K562 (cell line): ENCODE measurements around the gene OR52A5. TPM values are rescaled to one million over a fixed set of nuclear protein-coding genes. Genes with fewer than 3 reads are reported as not detected.

Source experiments
- C11orf30 ChIP-seq: fragments of 450-650 bp; IDR thresholded peaks from 2 replicates; pipeline ENCODE4 v1.6.1; 2016; ENCODE audit warnings: low read depth, mild to moderate bottlenecking
- HOXB6 ChIP-seq: fragments of 250-450 bp; sonication (Bioruptor Pico); IDR thresholded peaks from 2 replicates; pipeline ENCODE4 v1.5.1; 2022; ENCODE audit warnings: mild to moderate bottlenecking, borderline replicate concordance
- HSF4 ChIP-seq: fragments of 250-450 bp; sonication (Bioruptor Pico); IDR thresholded peaks from 2 replicates; pipeline ENCODE4 v2.1.2; 2022; ENCODE audit warnings: mild to moderate bottlenecking, moderate library complexity, borderline replicate concordance
- KLF6 ChIP-seq: fragments of 250-450 bp; sonication (Bioruptor Pico); IDR thresholded peaks from 2 replicates; pipeline ENCODE4 v1.4.0; 2020; ENCODE audit warnings: mild to moderate bottlenecking, moderate library complexity, borderline replicate concordance
- MTF1 ChIP-seq: fragments of 250-450 bp; sonication (Bioruptor Pico); IDR thresholded peaks from 2 replicates; pipeline ENCODE4 v1.9.0; 2021; ENCODE audit warnings: moderate library complexity, mild to moderate bottlenecking, inconsistent platforms, borderline replicate concordance
- POLR3A ChIP-seq: IDR thresholded peaks from 2 replicates; pipeline ENCODE4 v1.6.1; 2011; ENCODE audit warnings: borderline replicate concordance, mild to moderate bottlenecking, moderate library complexity; ENCODE audit not compliant: insufficient read length, insufficient read depth; ENCODE audit errors: extremely low read depth
- SMARCE1 ChIP-seq: fragments of 450-650 bp; IDR thresholded peaks from 2 replicates; pipeline ENCODE4 v1.7.1; 2016; ENCODE audit warnings: mild to moderate bottlenecking
- STAT5A ChIP-seq: IDR thresholded peaks from 2 replicates; pipeline ENCODE4 v1.6.1; 2012; ENCODE audit warnings: low read length, inconsistent platforms, borderline replicate concordance
- polyA plus RNA-seq, 8 experiments: library from polyadenylated mRNA; depleted of rRNA in 4 of 8; stranded (reverse) in 5 of 8; unstranded in 3 of 8; fragments of >200 nt; fragmentation: Nextera tagmentation in 2 of 8; fragmentation: Illumina TruSeq in 1 of 8; extraction: Ambion mirVana in 2 of 8; extraction: Trizol in 1 of 8; gene quantifications; 2 replicates each; pipeline versions ENCODE4 v1.2.1 to v1.2.3, GENCODE V29; 2011 to 2014; ENCODE audit warnings: inconsistent platforms in 1 of 8, missing spikeins in 1 of 8
- total RNA-seq, 7 experiments: library from RNA; depleted of rRNA in 6 of 7; stranded (reverse); fragments of >200 nt in 6 of 7; fragmentation: Illumina TruSeq in 2 of 7; extraction: Trizol in 2 of 7; gene quantifications; 2 replicates each; pipeline versions ENCODE4 v1.2.1 to v1.2.3, GENCODE V29; 2011 to 2021; ENCODE audit warnings: low replicate concordance in 1 of 7
- TF ChIP-seq, protein P1 (sequence below): fragments of 450-650 bp; formaldehyde crosslinking; IDR thresholded peaks from 2 replicates; pipeline ENCODE4 v1.4.0; 2020; ENCODE audit warnings: mild to moderate bottlenecking
- TF ChIP-seq, protein P2 (sequence below): fragments of 200-400 bp; formaldehyde crosslinking; IDR thresholded peaks from 2 replicates; pipeline ENCODE4 v1.6.1; 2017; ENCODE audit warnings: mild to moderate bottlenecking, low read depth, low read length, moderate library complexity
- TF ChIP-seq, protein P3 (sequence below): fragments of 200-800 bp; sonication (Bioruptor generic); IDR thresholded peaks from 2 replicates; pipeline ENCODE4 v1.6.1; 2016; ENCODE audit warnings: missing genetic modification characterization, missing compliant biosample characterization
- TF ChIP-seq, protein P4 (sequence below): fragments of 250-450 bp; sonication (Bioruptor Pico); IDR thresholded peaks from 2 replicates; pipeline ENCODE4 v1.4.0; 2020; ENCODE audit warnings: mild to moderate bottlenecking, moderate library complexity, borderline replicate concordance
- TF ChIP-seq, protein P5 (sequence below): fragments of 250-450 bp; sonication (Bioruptor Pico); IDR thresholded peaks from 2 replicates; pipeline ENCODE4 v1.6.1; 2021; ENCODE audit warnings: mild to moderate bottlenecking

The OR52A5 gene
- total and polyA plus RNA-seq, 9 of the 15 experiments (the other 6 are each of a cell fraction or from before 2014, with no cell fraction given): 0.04 to 1.1 (median 0.94) TPM; not detected in 6

DNA sequence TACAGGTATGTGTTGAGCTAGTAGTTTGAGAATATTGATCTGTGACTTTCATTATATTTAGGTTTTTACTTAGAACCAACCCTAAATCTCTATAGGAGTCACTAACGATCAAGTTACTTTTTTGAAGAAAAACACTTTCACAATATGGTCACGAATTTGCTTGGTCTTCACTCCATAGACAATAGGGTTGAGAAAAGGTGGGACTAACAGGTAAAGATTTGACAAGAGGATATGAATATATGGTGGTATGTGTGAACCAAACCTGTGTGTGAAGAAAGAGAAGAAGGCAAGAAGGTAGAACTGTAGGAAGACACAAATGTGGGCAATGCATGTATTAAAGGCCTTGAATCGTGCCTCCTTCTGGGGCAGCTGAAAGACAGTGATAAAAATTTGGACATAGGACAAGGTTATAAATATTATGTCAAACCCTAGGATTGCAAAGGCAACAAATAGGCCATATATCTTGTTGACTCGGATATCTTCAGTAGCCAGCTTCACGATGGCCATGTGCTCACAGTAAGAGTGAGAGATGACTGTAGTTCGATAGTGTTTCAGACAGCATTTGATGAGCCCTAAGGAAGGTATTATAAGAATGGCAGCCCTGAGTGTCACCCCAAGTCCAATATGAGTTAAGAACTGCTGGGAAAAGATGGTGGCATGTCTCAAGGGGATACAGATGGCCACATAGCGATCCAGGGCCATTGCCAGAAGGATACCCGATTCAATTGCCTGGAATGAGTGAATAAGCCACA, 6.4 kb downstream of the OR52A5 start (continued):
- TF ChIP-seq, protein P1, sequence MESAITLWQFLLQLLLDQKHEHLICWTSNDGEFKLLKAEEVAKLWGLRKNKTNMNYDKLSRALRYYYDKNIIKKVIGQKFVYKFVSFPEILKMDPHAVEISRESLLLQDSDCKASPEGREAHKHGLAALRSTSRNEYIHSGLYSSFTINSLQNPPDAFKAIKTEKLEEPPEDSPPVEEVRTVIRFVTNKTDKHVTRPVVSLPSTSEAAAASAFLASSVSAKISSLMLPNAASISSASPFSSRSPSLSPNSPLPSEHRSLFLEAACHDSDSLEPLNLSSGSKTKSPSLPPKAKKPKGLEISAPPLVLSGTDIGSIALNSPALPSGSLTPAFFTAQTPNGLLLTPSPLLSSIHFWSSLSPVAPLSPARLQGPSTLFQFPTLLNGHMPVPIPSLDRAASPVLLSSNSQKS (CRISPR knock-in tag): no peak
- TF ChIP-seq KLF6 (CRISPR knock-in tag) (no peak), HOXB6 (CRISPR knock-in tag) (no peak), SMARCE1 (peak; percentile 81; the same call in 1 of the 2 replicates), C11orf30 (no peak), HSF4 (CRISPR knock-in tag) (0 out of 2 replicates have a peak, but pooled peaks have one; percentile 54), POLR3A (no peak), MTF1 (CRISPR knock-in tag) (0 out of 2 replicates have a peak, but pooled peaks have one; percentile 16), STAT5A (peak; percentile 90)
- TF ChIP-seq, protein P2, sequence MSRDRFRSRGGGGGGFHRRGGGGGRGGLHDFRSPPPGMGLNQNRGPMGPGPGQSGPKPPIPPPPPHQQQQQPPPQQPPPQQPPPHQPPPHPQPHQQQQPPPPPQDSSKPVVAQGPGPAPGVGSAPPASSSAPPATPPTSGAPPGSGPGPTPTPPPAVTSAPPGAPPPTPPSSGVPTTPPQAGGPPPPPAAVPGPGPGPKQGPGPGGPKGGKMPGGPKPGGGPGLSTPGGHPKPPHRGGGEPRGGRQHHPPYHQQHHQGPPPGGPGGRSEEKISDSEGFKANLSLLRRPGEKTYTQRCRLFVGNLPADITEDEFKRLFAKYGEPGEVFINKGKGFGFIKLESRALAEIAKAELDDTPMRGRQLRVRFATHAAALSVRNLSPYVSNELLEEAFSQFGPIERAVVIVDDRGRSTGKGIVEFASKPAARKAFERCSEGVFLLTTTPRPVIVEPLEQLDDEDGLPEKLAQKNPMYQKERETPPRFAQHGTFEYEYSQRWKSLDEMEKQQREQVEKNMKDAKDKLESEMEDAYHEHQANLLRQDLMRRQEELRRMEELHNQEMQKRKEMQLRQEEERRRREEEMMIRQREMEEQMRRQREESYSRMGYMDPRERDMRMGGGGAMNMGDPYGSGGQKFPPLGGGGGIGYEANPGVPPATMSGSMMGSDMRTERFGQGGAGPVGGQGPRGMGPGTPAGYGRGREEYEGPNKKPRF: no peak
- TF ChIP-seq, protein P3, sequence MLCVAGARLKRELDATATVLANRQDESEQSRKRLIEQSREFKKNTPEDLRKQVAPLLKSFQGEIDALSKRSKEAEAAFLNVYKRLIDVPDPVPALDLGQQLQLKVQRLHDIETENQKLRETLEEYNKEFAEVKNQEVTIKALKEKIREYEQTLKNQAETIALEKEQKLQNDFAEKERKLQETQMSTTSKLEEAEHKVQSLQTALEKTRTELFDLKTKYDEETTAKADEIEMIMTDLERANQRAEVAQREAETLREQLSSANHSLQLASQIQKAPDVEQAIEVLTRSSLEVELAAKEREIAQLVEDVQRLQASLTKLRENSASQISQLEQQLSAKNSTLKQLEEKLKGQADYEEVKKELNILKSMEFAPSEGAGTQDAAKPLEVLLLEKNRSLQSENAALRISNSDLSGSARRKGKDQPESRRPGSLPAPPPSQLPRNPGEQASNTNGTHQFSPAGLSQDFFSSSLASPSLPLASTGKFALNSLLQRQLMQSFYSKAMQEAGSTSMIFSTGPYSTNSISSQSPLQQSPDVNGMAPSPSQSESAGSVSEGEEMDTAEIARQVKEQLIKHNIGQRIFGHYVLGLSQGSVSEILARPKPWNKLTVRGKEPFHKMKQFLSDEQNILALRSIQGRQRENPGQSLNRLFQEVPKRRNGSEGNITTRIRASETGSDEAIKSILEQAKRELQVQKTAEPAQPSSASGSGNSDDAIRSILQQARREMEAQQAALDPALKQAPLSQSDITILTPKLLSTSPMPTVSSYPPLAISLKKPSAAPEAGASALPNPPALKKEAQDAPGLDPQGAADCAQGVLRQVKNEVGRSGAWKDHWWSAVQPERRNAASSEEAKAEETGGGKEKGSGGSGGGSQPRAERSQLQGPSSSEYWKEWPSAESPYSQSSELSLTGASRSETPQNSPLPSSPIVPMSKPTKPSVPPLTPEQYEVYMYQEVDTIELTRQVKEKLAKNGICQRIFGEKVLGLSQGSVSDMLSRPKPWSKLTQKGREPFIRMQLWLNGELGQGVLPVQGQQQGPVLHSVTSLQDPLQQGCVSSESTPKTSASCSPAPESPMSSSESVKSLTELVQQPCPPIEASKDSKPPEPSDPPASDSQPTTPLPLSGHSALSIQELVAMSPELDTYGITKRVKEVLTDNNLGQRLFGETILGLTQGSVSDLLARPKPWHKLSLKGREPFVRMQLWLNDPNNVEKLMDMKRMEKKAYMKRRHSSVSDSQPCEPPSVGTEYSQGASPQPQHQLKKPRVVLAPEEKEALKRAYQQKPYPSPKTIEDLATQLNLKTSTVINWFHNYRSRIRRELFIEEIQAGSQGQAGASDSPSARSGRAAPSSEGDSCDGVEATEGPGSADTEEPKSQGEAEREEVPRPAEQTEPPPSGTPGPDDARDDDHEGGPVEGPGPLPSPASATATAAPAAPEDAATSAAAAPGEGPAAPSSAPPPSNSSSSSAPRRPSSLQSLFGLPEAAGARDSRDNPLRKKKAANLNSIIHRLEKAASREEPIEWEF (CRISPR knock-in tag): peak; percentile 21; the same call in 1 of the 2 replicates
- TF ChIP-seq, protein P4, sequence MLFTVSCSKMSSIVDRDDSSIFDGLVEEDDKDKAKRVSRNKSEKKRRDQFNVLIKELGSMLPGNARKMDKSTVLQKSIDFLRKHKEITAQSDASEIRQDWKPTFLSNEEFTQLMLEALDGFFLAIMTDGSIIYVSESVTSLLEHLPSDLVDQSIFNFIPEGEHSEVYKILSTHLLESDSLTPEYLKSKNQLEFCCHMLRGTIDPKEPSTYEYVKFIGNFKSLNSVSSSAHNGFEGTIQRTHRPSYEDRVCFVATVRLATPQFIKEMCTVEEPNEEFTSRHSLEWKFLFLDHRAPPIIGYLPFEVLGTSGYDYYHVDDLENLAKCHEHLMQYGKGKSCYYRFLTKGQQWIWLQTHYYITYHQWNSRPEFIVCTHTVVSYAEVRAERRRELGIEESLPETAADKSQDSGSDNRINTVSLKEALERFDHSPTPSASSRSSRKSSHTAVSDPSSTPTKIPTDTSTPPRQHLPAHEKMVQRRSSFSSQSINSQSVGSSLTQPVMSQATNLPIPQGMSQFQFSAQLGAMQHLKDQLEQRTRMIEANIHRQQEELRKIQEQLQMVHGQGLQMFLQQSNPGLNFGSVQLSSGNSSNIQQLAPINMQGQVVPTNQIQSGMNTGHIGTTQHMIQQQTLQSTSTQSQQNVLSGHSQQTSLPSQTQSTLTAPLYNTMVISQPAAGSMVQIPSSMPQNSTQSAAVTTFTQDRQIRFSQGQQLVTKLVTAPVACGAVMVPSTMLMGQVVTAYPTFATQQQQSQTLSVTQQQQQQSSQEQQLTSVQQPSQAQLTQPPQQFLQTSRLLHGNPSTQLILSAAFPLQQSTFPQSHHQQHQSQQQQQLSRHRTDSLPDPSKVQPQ (CRISPR knock-in tag): no peak
- TF ChIP-seq, protein P5, sequence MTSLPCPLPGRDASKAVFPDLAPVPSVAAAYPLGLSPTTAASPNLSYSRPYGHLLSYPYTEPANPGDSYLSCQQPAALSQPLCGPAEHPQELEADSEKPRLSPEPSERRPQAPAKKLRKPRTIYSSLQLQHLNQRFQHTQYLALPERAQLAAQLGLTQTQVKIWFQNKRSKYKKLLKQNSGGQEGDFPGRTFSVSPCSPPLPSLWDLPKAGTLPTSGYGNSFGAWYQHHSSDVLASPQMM (CRISPR knock-in tag): no peak
